ENCODE measurements around the gene GOLGA1. TPM values are rescaled to one million over a fixed set of nuclear protein-coding genes. Genes with fewer than 3 reads are reported as not detected.

The GOLGA1 gene
- total RNA-seq, 2 experiments from 2014 or later = 19.0 to 19.2 TPM

GRCh38 chr9:124857533-124858162, 83.2 kb downstream of the GOLGA1 start:
- ChIA-PET CTCF (ENCODE audit: unreplicated experiment) (no interaction called here), POLR2A (no interaction called here)
- Histone ChIP-seq H3K4me3 (ENCODE audit: low read depth, low read length, poor library complexity, severe bottlenecking) (no peak overlapping the region), H3K4me2 (ENCODE audit: low read length) (no peak overlapping the region), H3K79me2 (ENCODE audit: insufficient read depth, low read depth, low read length) (peaks cover 32% of the 10 kb centered on the region), H3K9me2 (ENCODE audit: insufficient read depth, low read length) (no peaks in the 10 kb centered on the region), H4K20me1 (ENCODE audit: insufficient read depth, low read length) (peaks cover 25% of the 10 kb centered on the region), H3K36me3 (ENCODE audit: insufficient read depth, low read length) (peaks cover 57% of the 10 kb centered on the region), H3K4me1 (ENCODE audit: insufficient read depth, low read length, poor library complexity, severe bottlenecking) (peaks cover 30% of the 10 kb centered on the region), H2AFZ (ENCODE audit: low read length) (no peak overlapping the region), H3K9me3 (ENCODE audit: low read length) (no peaks in the 10 kb centered on the region), H3K27ac (ENCODE audit: low read depth, low read length, poor library complexity, severe bottlenecking) (no peak overlapping the region)
- intact Hi-C loops (cut with micrococcal nuclease; ENCODE audit: unreplicated experiment) = loop anchor here (10.0 kb wide), 1 partner anchor 517 kb away; no protein-coding TSS in a partner anchor
- BruUV-seq (replicated peaks) = no TSS peak
- TF ChIP-seq EZH2phosphoT487 (IDR thresholded peaks at IDR 0.05; ENCODE audit: borderline replicate concordance, low read depth, low read length) (no peak), CTCF (conservative IDR thresholded peaks at IDR 0.05; ENCODE audit: low read length) (no peak)
- no peak for DNase-seq (ENCODE audit: low spot score)

- no peak overlapping the region for H2AFZ ChIP-seq (ENCODE audit: low read length)
- intact Hi-C loops (cut with micrococcal nuclease; ENCODE audit: unreplicated experiment) = loop anchor here (10.0 kb wide), 1 partner anchor 519 kb away; no protein-coding TSS in a partner anchor
- H3K9me3 ChIP-seq (ENCODE audit: low read length) = no peaks in the 10 kb centered on the region
- BruUV-seq (replicated peaks) = no TSS peak
- H4K20me1 ChIP-seq (ENCODE audit: insufficient read depth, low read length) = peaks cover 24% of the 10 kb centered on the region
- peaks cover 32% of the 10 kb centered on the region for H3K4me1 ChIP-seq (ENCODE audit: insufficient read depth, low read length, poor library complexity, severe bottlenecking)
- peak; percentile 51 for DNase-seq (ENCODE audit: low spot score)
- TF ChIP-seq CTCF (conservative IDR thresholded peaks at IDR 0.05; ENCODE audit: low read length) = peak; percentile 66
- no peak for TF ChIP-seq EZH2phosphoT487 (IDR thresholded peaks at IDR 0.05; ENCODE audit: borderline replicate concordance, low read depth, low read length)
- no peak overlapping the region for H3K4me3 ChIP-seq (ENCODE audit: low read depth, low read length, poor library complexity, severe bottlenecking)
- no peak overlapping the region for H3K4me2 ChIP-seq (ENCODE audit: low read length)
- peaks cover 25% of the 10 kb centered on the region for H3K79me2 ChIP-seq (ENCODE audit: insufficient read depth, low read depth, low read length)
- ChIA-PET CTCF (ENCODE audit: unreplicated experiment) (no interaction called here), POLR2A (no interaction called here)
- no peaks in the 10 kb centered on the region for H3K9me2 ChIP-seq (ENCODE audit: insufficient read depth, low read length)
- H3K36me3 ChIP-seq (ENCODE audit: insufficient read depth, low read length) = peaks cover 52% of the 10 kb centered on the region
- no peak overlapping the region for H3K27ac ChIP-seq (ENCODE audit: low read depth, low read length, poor library complexity, severe bottlenecking)
Observed at GRCh38 chr9:124855944-124856765, 84.7 kb downstream of the GOLGA1 start.

- TF ChIP-seq CTCF (conservative IDR thresholded peaks at IDR 0.05; ENCODE audit: low read length) (no peak), EZH2phosphoT487 (IDR thresholded peaks at IDR 0.05; ENCODE audit: borderline replicate concordance, low read depth, low read length) (no peak)
- intact Hi-C loops (cut with micrococcal nuclease; ENCODE audit: unreplicated experiment) = loop anchor here (10.0 kb wide), 1 partner anchor 519 kb away; no protein-coding TSS in a partner anchor
- no peak overlapping the region for H3K4me3 ChIP-seq (ENCODE audit: low read depth, low read length, poor library complexity, severe bottlenecking)
- CTCF ChIA-PET (ENCODE audit: unreplicated experiment) = no interaction called here
- H2AFZ ChIP-seq (ENCODE audit: low read length) = no peak overlapping the region
- no peak overlapping the region for H3K27ac ChIP-seq (ENCODE audit: low read depth, low read length, poor library complexity, severe bottlenecking)
- DNase-seq (ENCODE audit: low spot score) = no peak
- no peak overlapping the region for H3K4me2 ChIP-seq (ENCODE audit: low read length)
- H3K36me3 ChIP-seq (ENCODE audit: insufficient read depth, low read length) = peaks cover 46% of the 10 kb centered on the region
- POLR2A ChIA-PET = no interaction called here
- H3K4me1 ChIP-seq (ENCODE audit: insufficient read depth, low read length, poor library complexity, severe bottlenecking) = peaks cover 31% of the 10 kb centered on the region
- H3K9me3 ChIP-seq (ENCODE audit: low read length) = no peaks in the 10 kb centered on the region
- no peaks in the 10 kb centered on the region for H3K9me2 ChIP-seq (ENCODE audit: insufficient read depth, low read length)
- H4K20me1 ChIP-seq (ENCODE audit: insufficient read depth, low read length) = peaks cover 18% of the 10 kb centered on the region
- H3K79me2 ChIP-seq (ENCODE audit: insufficient read depth, low read depth, low read length) = peaks cover 19% of the 10 kb centered on the region
- no TSS peak for BruUV-seq (replicated peaks)
Observed at GRCh38 chr9:124855566-124855943, 85.3 kb downstream of the GOLGA1 start.
